Measurements from ENCODE around the gene IFRD1.
A peak's percentile ranks its signal among the peaks of the same experiment; 100 is the strongest.

The IFRD1 gene

DNA sequence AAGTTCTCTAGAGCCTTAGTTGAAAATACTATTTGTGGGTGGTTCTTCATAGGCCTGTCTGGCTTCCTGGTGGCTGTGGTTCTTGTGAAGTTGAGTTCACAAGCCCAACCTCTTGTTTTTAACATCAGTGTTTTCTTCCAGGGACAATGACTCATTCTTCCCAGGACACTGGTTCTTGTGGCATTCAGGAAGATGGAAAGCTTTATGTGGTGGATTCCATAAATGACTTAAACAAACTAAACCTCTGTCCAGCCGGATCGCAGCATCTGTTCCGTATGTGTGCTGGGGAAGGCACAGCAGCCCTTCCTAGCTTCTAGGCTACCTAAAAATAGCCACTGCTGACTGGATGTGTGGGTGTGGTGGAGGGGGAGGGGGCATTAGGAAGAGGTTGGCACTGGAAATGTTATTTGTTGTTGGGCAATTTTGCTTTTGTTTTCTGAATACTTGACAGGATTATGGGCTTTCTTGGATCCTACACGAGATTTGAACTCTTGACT lies 34.5 kb downstream of the IFRD1 start:
- DNase-seq, result no peak

DNA sequence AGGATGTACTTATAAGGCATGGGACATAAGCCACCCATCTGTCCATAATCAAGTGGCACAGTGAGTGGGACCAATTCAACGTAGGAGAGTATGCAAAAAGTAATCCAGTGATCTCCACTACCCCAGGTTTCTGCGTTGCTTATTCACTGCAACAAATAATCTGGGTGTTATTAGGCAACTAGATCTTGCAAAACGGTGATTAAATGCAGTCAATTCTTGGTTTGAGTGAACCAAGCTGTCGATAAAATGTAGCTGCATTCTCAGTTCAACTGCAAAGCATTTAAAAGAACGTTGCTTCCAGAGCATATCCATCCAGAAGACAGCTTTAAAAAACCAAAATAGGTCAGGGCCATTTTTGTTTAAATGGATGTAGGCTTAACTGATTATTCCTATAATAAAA lies 35.5 kb downstream of the IFRD1 start:
- TF ChIP-seq GATA1 (IDR thresholded peaks at IDR 0.05; ENCODE audit: low read depth, low read length) (no peak), POLR2A (IDR thresholded peaks at IDR 0.05; ENCODE audit: low read length) (no peak)

More for the DNA sequence above, 34.5 kb downstream of the IFRD1 start:
- TF ChIP-seq POLR2A (IDR thresholded peaks at IDR 0.05; ENCODE audit: low read length) (no peak), GATA1 (IDR thresholded peaks at IDR 0.05; ENCODE audit: low read depth, low read length) (no peak)

DNA sequence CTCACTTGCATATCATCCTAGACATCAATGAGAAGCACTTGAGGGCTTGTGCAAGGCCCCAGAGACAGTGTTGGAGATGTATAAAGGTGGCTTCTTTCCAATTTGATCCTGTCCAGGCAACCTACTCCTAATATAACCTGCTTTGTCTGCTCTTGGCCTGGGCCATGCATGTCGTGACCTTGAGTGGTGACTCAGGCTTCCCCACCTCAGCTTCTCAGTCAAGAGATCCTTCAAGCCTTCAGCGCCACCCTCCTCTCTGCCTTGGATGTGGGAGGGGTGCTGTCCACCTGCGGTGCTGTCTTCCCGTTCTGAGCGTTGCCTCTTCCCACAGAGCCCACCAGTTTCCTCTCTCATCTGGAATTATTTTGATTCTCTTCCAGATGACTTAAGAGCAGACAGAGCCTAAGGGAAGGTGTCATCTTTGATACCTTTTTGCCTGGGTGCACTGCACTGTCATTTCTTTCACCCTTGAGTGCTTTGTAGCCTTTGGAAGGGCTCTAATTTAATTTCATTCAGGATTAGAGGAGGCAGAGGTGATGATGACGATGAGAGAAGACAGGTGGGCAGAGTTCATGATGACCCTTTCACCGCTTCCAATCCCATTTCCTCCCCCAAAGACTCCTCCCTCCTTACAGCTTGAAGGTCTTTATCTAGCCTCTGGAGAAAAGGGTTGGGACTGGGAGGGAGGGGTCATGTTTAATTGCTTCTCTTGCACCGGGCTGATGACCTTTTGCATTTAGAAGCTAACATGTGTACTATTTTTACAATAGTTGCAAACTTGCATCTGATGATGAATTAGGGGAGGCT lies 37.4 kb downstream of the IFRD1 start:
- DNase-seq, result no peak
- TF ChIP-seq GATA1 (IDR thresholded peaks at IDR 0.05; ENCODE audit: low read depth, low read length) (no peak), POLR2A (IDR thresholded peaks at IDR 0.05; ENCODE audit: low read length) (no peak)

More for the DNA sequence above, 35.5 kb downstream of the IFRD1 start:
- no peak for DNase-seq

DNA sequence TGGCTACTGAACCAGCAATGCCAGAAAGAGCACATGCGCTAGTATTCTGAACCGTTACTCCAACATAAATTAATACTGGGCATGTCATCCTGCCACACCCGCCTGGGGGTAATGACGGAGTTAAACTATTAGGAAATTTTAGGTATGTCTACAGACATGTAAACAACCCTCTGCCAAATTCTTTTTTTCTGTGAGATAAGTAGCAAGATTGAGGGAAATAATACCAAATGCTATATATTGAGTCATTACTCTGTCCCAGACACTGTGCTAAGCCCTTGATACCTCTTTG lies 37.9 kb downstream of the IFRD1 start:
- no peak for TF ChIP-seq GATA1 (IDR thresholded peaks at IDR 0.05; ENCODE audit: low read depth, low read length)
- TF ChIP-seq POLR2A (IDR thresholded peaks at IDR 0.05; ENCODE audit: low read length), result no peak
- no peak for DNase-seq

DNA sequence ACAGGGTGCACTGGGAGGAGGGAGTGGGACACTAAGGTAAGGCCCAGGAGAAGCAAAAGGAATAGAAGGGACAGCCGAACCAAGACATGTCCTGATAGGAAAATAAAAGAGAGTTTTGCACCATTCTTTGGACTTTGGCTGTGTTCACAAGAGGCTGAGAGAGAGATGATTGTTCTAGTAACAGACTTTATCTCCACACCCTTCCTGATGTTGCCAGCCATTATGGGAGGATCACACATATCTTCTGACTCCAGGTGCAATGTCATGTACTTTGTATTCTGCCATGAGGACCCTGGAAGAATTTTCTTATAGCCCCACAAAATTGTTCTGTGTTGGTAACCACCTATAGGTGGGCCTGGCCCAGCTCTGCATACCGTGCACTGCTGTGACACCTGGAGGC lies 41.9 kb downstream of the IFRD1 start:
- no peak for DNase-seq
- TF ChIP-seq POLR2A (IDR thresholded peaks at IDR 0.05; ENCODE audit: low read length), result no peak
- no peak for TF ChIP-seq GATA1 (IDR thresholded peaks at IDR 0.05; ENCODE audit: low read depth, low read length)

DNA sequence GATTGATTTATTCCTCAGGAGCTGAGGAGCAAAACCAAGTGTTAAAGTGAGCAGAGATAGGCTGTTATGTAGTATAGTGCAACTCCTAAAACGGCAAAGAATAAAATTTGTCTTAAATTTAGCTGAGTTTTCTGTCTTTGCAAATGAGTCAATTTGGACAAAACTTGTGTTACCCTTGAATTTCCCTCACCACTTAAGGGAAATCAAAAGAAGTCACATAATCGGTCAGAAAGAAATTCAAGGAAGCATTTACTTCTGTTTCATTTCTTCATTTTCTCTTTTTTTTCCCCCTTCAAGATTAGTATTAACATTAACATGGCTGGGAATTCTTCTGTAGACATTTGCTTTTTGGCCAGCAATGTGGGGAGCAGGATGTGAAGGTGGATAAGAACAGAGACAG lies 44.4 kb downstream of the IFRD1 start:
- TF ChIP-seq GATA1 (IDR thresholded peaks at IDR 0.05; ENCODE audit: low read depth, low read length) (no peak), POLR2A (IDR thresholded peaks at IDR 0.05; ENCODE audit: low read length) (no peak)
- no peak for DNase-seq

DNA sequence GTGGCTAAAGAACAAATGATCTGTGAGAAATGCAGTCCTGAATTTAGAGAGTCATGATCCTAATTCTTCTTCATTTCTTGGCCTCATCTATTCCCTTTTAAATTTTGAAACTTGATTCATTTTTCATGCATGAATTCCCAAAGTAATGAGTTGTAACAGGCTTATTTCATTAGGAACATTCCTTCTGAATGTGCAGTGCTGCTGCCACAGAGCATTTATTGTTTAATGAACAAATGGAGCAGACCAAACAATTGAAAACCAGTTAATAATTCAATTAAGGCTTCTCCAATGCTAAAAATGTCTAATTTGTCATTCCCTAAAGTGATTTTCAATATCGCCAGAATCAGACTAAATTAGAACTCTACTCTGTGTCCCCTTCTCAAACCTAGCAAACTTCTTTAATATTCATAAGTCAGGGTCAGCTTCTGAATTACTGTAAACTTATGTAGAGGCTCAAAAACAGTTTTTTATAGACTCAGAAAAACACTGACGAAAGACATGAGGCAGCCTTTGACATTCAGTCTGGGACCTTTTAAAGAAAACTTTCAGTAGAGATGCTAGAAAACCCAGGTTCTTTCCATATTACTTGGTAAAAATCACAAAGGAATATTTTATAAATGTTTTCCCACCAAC lies 45.0 kb downstream of the IFRD1 start:
- TF ChIP-seq GATA1 (IDR thresholded peaks at IDR 0.05; ENCODE audit: low read depth, low read length) (no peak), POLR2A (IDR thresholded peaks at IDR 0.05; ENCODE audit: low read length) (no peak)
- DNase-seq, result no peak

DNA sequence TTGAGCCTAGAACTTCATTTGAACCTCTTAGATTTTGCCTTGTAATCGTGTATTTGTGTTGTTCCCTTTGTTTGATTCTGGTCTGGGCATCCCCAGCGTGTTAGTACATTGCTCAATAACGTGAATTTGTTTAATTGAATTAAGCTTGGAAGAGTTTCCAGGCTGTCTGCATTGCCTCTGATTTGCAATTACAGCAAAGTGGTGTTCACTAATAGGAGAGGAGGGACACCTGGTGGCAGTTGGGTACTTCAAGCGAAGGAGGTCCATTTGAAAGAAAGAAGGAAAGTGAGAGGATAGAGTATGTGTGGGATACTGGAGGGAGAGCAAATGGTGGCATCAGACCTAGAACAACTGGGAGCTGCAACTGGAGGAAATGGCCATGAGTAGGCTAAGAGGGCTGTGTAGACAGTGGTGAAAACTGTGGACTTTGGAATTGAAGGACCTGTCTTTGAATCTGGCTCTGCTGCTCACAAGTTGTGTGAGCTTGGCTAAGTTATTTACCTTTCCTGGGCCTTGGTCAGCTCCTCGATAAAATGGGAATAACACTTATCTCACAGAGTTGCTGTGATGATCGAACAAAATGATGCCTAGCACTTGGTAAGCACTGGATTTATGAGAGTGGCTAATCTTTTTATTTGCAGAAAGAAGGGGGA lies 45.7 kb downstream of the IFRD1 start:
- DNase-seq, result peak; percentile 44 to 59
- TF ChIP-seq POLR2A (IDR thresholded peaks at IDR 0.05; ENCODE audit: low read length) (no peak), GATA1 (IDR thresholded peaks at IDR 0.05; ENCODE audit: low read depth, low read length) (no peak)

DNA sequence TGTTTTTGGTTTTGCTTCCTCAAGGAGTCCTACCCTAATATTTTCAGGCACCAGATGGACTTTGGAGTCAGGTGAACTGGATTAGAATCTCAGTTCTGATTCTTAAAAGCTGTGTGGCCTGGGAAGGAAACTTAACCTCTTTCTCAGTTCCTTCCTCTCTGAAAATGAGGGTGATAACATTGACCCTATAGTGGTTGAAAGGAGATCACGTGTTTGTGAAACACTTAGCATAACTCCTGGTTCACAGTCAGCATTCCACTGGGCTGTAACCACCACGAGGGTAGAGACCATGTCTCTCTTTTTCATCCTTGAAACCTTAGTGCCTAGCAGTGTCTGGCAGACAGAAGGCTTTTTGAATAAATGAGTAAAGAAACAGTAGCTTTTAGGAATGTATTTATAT lies 47.2 kb downstream of the IFRD1 start:
- no peak for DNase-seq
- TF ChIP-seq GATA1 (IDR thresholded peaks at IDR 0.05; ENCODE audit: low read depth, low read length) (no peak), POLR2A (IDR thresholded peaks at IDR 0.05; ENCODE audit: low read length) (no peak)

DNA sequence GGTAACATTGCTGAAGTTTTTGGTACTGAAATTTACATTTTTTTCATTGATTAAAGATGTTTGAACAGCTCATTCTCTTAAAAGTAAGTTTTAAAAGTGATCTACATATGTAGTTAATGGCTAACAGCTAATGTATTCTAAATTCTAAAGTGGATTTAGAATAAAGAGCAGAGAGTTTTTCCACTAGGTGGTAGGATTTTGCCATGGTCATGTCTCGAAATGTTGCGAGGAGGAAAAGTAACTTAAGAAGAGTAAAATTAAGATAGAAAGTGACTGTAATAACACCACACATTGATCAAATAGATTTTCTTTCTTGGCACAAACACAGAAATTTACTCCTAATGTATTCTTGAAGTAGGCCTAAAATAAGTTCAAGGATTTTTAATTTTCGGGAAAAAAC lies 50.4 kb downstream of the IFRD1 start:
- DNase-seq, result no peak
- TF ChIP-seq GATA1 (IDR thresholded peaks at IDR 0.05; ENCODE audit: low read depth, low read length), result no peak
- no peak for TF ChIP-seq POLR2A (IDR thresholded peaks at IDR 0.05; ENCODE audit: low read length)

DNA sequence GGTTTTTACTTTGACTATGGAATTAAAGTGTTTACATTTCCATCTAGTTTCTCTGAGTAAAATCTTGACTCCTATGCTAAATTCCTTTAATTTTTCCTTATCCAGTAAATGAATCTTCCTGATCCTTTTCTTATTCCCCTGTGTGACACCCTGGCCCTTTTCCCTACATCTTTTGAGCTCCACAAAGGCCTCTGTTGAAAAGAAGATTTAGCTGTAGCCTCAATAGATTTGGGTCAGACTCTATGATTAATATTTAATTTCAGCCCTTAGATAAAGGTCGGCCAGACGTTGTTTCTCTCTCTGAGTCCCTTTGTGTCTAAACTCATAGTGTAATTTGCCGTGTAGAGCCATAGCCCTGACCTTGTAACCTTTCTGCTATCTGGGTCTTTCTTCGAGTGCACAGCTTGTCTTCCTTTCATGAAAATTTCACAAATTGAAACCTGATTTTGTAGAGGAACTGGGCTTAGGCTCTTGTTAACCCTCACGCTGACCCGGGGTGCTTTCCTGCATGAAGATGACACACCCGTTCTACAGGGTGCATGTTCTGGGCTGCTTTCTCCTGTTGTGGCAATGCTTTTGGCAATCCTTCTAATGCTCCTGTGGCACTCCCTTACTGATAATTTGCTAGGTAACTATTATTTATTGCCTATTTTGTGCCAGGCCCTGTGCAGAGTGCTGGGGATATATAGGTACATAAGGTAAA lies 51.7 kb downstream of the IFRD1 start:
- no peak for DNase-seq
- no peak for TF ChIP-seq POLR2A (IDR thresholded peaks at IDR 0.05; ENCODE audit: low read length)
- TF ChIP-seq GATA1 (IDR thresholded peaks at IDR 0.05; ENCODE audit: low read depth, low read length), result no peak

DNA sequence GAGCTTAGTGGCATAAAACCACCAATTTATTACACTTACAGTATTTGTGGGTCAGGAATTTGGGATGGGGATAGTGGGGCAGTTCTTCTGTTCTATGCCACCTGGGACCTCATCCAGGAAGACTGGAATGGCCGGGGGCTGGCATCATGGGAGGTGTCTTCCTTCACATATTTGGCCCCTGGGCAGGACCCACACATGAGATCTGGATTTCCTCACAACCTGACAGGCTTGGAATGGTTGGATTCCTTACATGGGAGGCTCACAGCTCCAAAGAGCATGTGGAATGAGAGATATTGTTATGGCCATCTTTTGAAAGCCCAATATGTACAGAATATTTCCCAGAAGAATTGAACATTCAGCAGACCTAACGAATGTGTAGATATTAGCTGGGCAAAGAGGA lies 52.4 kb downstream of the IFRD1 start:
- TF ChIP-seq POLR2A (IDR thresholded peaks at IDR 0.05; ENCODE audit: low read length) (no peak), GATA1 (IDR thresholded peaks at IDR 0.05; ENCODE audit: low read depth, low read length) (no peak)
- no peak for DNase-seq

DNA sequence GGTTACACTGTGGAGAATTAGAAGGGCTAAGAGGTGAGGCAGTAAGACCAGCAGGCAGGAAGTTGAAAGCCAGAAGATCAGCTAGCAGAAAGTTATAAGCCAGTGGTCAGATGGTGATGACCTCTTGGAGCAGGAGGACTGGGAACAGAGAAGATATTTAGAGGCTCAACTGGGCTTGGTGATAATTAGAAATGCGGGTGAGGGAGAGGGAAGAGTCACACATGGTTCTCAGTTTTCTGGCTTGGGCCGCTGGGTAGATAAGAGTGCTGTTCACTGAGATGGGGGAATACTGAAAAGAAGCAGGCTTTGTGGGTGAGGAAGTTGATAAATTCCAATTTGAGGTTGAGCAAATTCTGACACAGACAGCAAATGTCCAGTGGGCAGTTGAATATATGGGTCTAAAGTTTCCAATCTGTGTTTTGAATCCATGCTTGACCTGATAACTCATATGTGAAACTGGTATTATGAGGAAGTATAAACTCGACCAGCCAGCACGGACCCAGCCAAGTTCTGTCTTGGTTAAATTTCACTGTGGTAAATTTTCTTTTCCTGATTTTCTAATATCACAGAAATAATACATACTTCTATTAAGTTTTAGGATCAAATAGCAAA lies 53.2 kb downstream of the IFRD1 start:
- no peak for TF ChIP-seq POLR2A (IDR thresholded peaks at IDR 0.05; ENCODE audit: low read length)
- TF ChIP-seq GATA1 (IDR thresholded peaks at IDR 0.05; ENCODE audit: low read depth, low read length), result no peak
- DNase-seq, result peak; percentile 24 to 55
